HepG2 (cell line): ENCODE measurements around the gene LONP1. TPM values are rescaled to one million over a fixed set of nuclear protein-coding genes. Genes with fewer than 3 reads are reported as not detected.
A peak's percentile ranks its signal among the peaks of the same experiment; 100 is the strongest.

Experiments
- ATAC-seq: fragments of 200-7000 bp; cut with Tn5 transposase; 3 replicates; pipeline ENCODE4 v1.9.1; 2020; ENCODE audit warnings: mild to moderate bottlenecking, moderate library complexity
- BruUV-seq: library from RNA; stranded (reverse); fragments of 400-500 nt; replicated peaks from 2 replicates; lab custom pipeline; 2021; lab: Mats Ljungman, UMichigan
- CTCF ChIA-PET: fragments of 300-600 bp; formaldehyde crosslinking; extraction: SDS; loops from one replicate; lab custom pipeline; 2021; ENCODE audit warnings: low total read pairs, inconsistent platforms, low intra/inter-chr PET ratio; lab: Yijun Ruan, JAX
- POLR2A ChIA-PET: fragments of 350-600 bp; sonication (Branson Sonifier 250); formaldehyde crosslinking; loops from one replicate; lab custom pipeline; 2020; ENCODE audit warnings: antibody characterized with exemption, inconsistent platforms; lab: Yijun Ruan, JAX
- DNase-seq: peaks from one replicate; pipeline ENCODE4 v3.0.0-alpha.2; 2015; ENCODE audit warnings: low spot score
- FAIRE-seq: peaks from 3 replicates; lab custom pipeline; 2011; peaks lifted over from hg19 to GRCh38; lab: Jason Lieb, UNC
- H2AFZ ChIP-seq: one replicate; pipeline ENCODE4 v1.6.1; 2011; ENCODE audit warnings: low read length, inconsistent platforms
- H3K27ac ChIP-seq: fragments of 300-600 bp; 3 replicates; pipeline ENCODE4 v1.8.0; 2011; ENCODE audit warnings: mixed run types, mild to moderate bottlenecking, mixed read lengths, low read length, inconsistent platforms; ENCODE audit not compliant: insufficient read depth; ENCODE audit errors: extremely low read length
- H3K27me3 ChIP-seq, 2 experiments: fragments of 200-600 bp in 1 of 2; 2 replicates in 1 of 2; 3 replicates in 1 of 2; pipeline versions ENCODE4 v1.6.0 to v1.8.0; 2011; ENCODE audit warnings: low read length in 2 of 2, mild to moderate bottlenecking in 2 of 2, moderate library complexity in 2 of 2, inconsistent platforms in 1 of 2; ENCODE audit not compliant: insufficient read depth in 2 of 2, control insufficient read depth in 1 of 2
- H3K36me3 ChIP-seq, 2 experiments: fragments of 200-600 bp in 1 of 2; replicated peaks in 1 of 2; 2 replicates in 1 of 2; 3 replicates in 1 of 2; pipeline versions ENCODE4 v1.5.1 to v1.8.0; 2011; ENCODE audit warnings: low read length in 2 of 2, inconsistent platforms in 1 of 2; ENCODE audit not compliant: insufficient read depth in 2 of 2, control insufficient read depth in 1 of 2
- H3K4me1 ChIP-seq: 2 replicates; pipeline ENCODE4 v1.5.1; 2012; ENCODE audit warnings: low read length, inconsistent platforms; ENCODE audit not compliant: insufficient read depth
- H3K4me2 ChIP-seq: 2 replicates; pipeline ENCODE4 v1.6.0; 2011; ENCODE audit warnings: low read depth, low read length, inconsistent platforms
- H3K4me3 ChIP-seq, 3 experiments: fragments of 200-600 bp in 1 of 3; sonication (generic), shearing (Covaris generic) in 1 of 3; replicated peaks in 1 of 3; 2 replicates each; pipeline ENCODE4 v1.5.1; 2011 to 2016; ENCODE audit warnings: low read length in 3 of 3, inconsistent platforms in 2 of 3, low read depth in 2 of 3, mild to moderate bottlenecking in 2 of 3, control low read depth in 1 of 3, mixed read lengths in 1 of 3; ENCODE audit not compliant: insufficient read depth in 1 of 3
- H3K79me2 ChIP-seq: one replicate; pipeline ENCODE4 v1.6.1; 2011; ENCODE audit warnings: low read length, inconsistent platforms; ENCODE audit not compliant: insufficient read depth
- H3K9ac ChIP-seq: 2 replicates; pipeline ENCODE4 v1.6.0; 2011; ENCODE audit warnings: mild to moderate bottlenecking, low read depth, low read length, inconsistent platforms; ENCODE audit not compliant: insufficient read depth
- H3K9me3 ChIP-seq: 2 replicates; pipeline ENCODE4 v1.5.1; 2012; ENCODE audit warnings: mild to moderate bottlenecking, low read length
- H4K20me1 ChIP-seq: 2 replicates; pipeline ENCODE4 v1.6.0; 2011; ENCODE audit warnings: inconsistent platforms, mild to moderate bottlenecking, low read length, moderate library complexity; ENCODE audit not compliant: insufficient read depth
- AGO2 ChIP-seq: fragments of 200-400 bp; formaldehyde crosslinking; optimal IDR thresholded peaks from 2 replicates; pipeline ENCODE3; 2017; ENCODE audit warnings: mild to moderate bottlenecking, low read depth, low read length, moderate library complexity
- RBFOX2 ChIP-seq: fragments of 200-400 bp; formaldehyde crosslinking; IDR thresholded peaks from 2 replicates; pipeline ENCODE4 v1.6.1; 2017; ENCODE audit warnings: low read depth, mild to moderate bottlenecking, low read length
- RBM22 ChIP-seq: fragments of 200-400 bp; formaldehyde crosslinking; optimal IDR thresholded peaks from 2 replicates; pipeline ENCODE3; 2017; ENCODE audit warnings: mild to moderate bottlenecking, low read length, moderate library complexity
- ZNF3 ChIP-seq: IDR thresholded peaks from 2 replicates; pipeline ENCODE4 v1.7.0; 2017; ENCODE audit warnings: inconsistent platforms
- WGBS: methylation state at CpG from one replicate; pipeline ENCODE4 v1.1.6; 2017; ENCODE audit warnings: low lambda C conversion rate; 5-methylcytosine and 5-hydroxymethylcytosine counted together
- in situ Hi-C: cut with HindIII; loops from 2 replicates; pipeline ENCODE4 v1.10.0; 2017; ENCODE audit warnings: low pct_unique_long_range_greater_than_20kb; ENCODE audit not compliant: extremely low pct_ligation_motif_present
- intact Hi-C: fragments of 100-400 bp; cut with micrococcal nuclease; formaldehyde crosslinking; loops from one replicate; pipeline ENCODE4 v1.10.0; 2022; ENCODE audit not compliant: unreplicated experiment
- polyA plus RNA-seq, 8 experiments: library from polyadenylated mRNA; depleted of rRNA in 3 of 8; stranded (reverse) in 7 of 8; unstranded in 1 of 8; fragments of >200 nt; fragmentation: Illumina TruSeq in 4 of 8; extraction: Trizol in 4 of 8; gene quantifications; 2 replicates each; pipeline versions ENCODE4 v1.2.1 to v1.2.3, GENCODE V29; 2011 to 2016; ENCODE audit warnings: low read depth in 4 of 8, missing spikeins in 1 of 8, mixed read lengths in 1 of 8; ENCODE audit not compliant: insufficient read depth in 1 of 8
- total RNA-seq, 5 experiments: library from RNA; depleted of rRNA; stranded (reverse); fragments of >200 nt; fragmentation: Illumina TruSeq; extraction: Trizol; gene quantifications; 2 replicates each; pipeline ENCODE4 v1.2.3, GENCODE V29; 2016; ENCODE audit warnings: low read depth in 1 of 5
- TF ChIP-seq, protein P1 (sequence below): IDR thresholded peaks from 2 replicates; pipeline ENCODE4 v1.6.1; 2012; ENCODE audit warnings: low read depth, low read length, improper control_type of control experiment

LONP1 gene
- total and polyA plus RNA-seq, 2 of the 13 experiments (the other 11 are each of a cell fraction or from before 2014, with no cell fraction given), result 59.5 to 76.8 TPM

DNA sequence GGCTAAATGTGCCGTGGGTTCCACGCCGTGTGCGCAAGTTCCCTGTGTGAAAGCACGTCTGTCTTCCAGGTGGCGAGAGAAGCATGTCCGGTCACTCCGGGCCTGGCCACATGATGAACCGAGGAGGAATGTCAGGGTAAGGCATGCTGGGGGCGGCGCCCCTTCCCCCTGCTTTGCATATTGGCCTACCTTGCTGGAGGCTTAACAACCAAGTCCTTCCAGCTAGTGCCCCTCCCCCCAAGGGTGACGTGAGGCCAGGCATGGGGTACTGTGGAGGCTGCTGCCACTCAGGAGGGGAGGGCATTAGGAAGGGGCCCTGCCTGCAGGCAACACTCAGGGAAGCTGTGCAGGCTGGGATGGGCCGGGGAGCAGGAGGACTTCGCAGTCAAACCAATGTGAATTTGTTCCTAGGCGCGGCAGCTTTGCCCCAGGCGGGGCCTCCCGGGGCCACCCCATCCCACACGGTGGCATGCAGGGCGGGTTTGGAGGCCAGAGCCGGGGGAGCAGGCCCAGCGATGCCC, 52.1 kb downstream of the LONP1 start:
- intact Hi-C loops (no loop called here), in situ Hi-C loops (no loop called here)
- Histone ChIP-seq H3K36me3 (peaks cover 48 to 68% of the 10 kb centered on the region in 2 experiments), H2AFZ (no peak overlapping the region), H3K9me3 (no peaks in the 10 kb centered on the region), H3K4me1 (peaks cover 15% of the 10 kb centered on the region), H3K27me3 (no peaks in the 10 kb centered on the region), H3K4me2 (no peak overlapping the region), H4K20me1 (0 out of 2 replicates have a peak, but pooled peaks cover 9% of the 10 kb centered on the region), H3K4me3 (no peak overlapping the region), H3K79me2 (no peaks in the 10 kb centered on the region), H3K27ac (no peak overlapping the region), H3K9ac (no peak overlapping the region)
- DNase-seq, result no peak
- ChIA-PET CTCF (no interaction called here), POLR2A (no interaction called here)
- TF ChIP-seq RBFOX2 (peak; percentile 22; the same call in 1 of the 2 replicates), AGO2 (peak; percentile 56), RBM22 (peak; percentile 54)
- TF ChIP-seq, protein P1, sequence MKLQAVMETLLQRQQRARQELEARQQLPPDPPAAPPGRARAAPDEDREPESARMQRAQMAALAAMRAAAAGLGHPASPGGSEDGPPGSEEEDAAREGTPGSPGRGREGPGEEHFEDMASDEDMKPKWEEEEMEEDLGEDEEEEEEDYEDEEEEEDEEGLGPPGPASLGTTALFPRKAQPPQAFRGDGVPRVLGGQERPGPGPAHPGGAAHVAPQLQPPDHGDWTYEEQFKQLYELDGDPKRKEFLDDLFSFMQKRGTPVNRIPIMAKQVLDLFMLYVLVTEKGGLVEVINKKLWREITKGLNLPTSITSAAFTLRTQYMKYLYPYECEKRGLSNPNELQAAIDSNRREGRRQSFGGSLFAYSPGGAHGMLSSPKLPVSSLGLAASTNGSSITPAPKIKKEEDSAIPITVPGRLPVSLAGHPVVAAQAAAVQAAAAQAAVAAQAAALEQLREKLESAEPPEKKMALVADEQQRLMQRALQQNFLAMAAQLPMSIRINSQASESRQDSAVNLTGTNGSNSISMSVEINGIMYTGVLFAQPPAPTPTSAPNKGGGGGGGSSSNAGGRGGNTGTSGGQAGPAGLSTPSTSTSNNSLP, result no peak
- no peak for ATAC-seq
- no TSS peak for BruUV-seq
- 95% methylated on average over 7 of the region's 22 CpGs for WGBS
- no peak for FAIRE-seq

DNA sequence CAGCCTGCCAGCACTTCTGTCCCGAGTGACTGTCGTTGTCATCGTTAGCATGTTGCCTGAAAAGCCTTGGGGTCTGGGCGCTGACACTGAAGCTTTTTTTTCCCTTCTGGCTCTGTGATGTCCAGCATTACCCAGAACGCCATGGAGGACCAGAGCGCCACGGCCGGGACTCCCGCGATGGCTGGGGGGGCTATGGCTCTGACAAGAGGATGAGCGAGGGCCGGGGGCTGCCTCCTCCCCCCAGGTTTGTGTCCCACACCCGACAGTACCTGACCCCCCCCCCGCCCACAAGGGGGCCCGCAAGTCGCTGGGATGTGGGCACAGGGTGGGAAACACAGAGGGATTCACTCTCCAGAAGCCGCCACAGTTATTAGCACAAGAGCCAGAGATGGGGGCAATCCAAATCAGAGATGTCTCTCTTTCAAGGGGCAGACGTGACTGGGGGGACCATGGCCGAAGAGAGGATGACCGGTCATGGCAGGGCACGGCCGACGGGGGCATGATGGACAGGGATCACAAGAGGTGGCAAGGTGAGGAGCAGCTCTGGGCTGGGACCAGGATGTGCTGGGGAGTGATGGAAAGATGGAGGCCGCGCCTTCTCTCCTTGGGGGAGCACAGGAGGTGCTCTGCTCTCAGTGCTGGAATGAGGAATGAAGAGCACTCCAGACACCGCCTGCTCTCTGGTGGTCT, 52.9 kb downstream of the LONP1 start:
- FAIRE-seq, result no peak
- BruUV-seq, result no TSS peak
- no peak overlapping the region for H3K27ac ChIP-seq
- no peak for TF ChIP-seq ZNF3
- peak; percentile 65 for TF ChIP-seq RBM22
- TF ChIP-seq, all 625 proteins: peak for 1
- H2AFZ ChIP-seq, result no peak overlapping the region
- ATAC-seq, result no peak
- H3K9me3 ChIP-seq, result no peaks in the 10 kb centered on the region
- no peak overlapping the region for H3K9ac ChIP-seq
- DNase-seq, result no peak
- CTCF ChIA-PET, result no interaction called here
- 96% methylated on average over 26 of the region's 26 CpGs for WGBS
- POLR2A ChIA-PET, result no interaction called here
- in situ Hi-C loops (no loop called here), intact Hi-C loops (no loop called here)
- peaks cover 15% of the 10 kb centered on the region for H3K4me1 ChIP-seq
- H3K79me2 ChIP-seq, result no peaks in the 10 kb centered on the region
- no peak overlapping the region for H3K4me2 ChIP-seq
- no peaks in the 10 kb centered on the region for H3K27me3 ChIP-seq
- no peak overlapping the region for H3K4me3 ChIP-seq
- H4K20me1 ChIP-seq, result 0 out of 2 replicates have a peak, but pooled peaks cover 9% of the 10 kb centered on the region
- H3K36me3 ChIP-seq, result peaks cover 51 to 74% of the 10 kb centered on the region in 2 experiments
